Lower leg skin (tissue), 4 donors: ENCODE measurements around the gene ZMYM4. TPM values are rescaled to one million over a fixed set of nuclear protein-coding genes. Genes with fewer than 3 reads are reported as not detected.

Experiments used
- DNase-seq, 2 donors: peaks; one replicate each; pipeline ENCODE4 v3.0.0-alpha.2; 2019; ENCODE audit warnings: low spot score in 2 of 2
- H3K4me3 ChIP-seq: fragments of 200-600 bp; sonication (generic); 2 replicates; pipeline ENCODE4 v1.5.1; 2017; ENCODE audit warnings: mild to moderate bottlenecking, low read depth; ENCODE audit not compliant: poor library complexity, severe bottlenecking
- POLR2A ChIP-seq, 2 donors: fragments of 450-650 bp; IDR thresholded peaks; one replicate each; pipeline ENCODE4 v1.6.1; 2016 to 2017; ENCODE audit warnings: antibody characterized with exemption in 2 of 2, mild to moderate bottlenecking in 1 of 2, moderate library complexity in 1 of 2
- WGBS, 2 donors: methylation state at CpG; one replicate each; pipeline ENCODE4 v1.1.5; 2018; 5-methylcytosine and 5-hydroxymethylcytosine counted together
- intact Hi-C: fragments of 100-400 bp; cut with DNase I; formaldehyde crosslinking; loops from one replicate; pipeline ENCODE4 v1.15.0; 2023; ENCODE audit warnings: low total_unique reads
- total RNA-seq, 4 donors: library from RNA; depleted of rRNA; stranded (reverse); fragments of >200 nt; gene quantifications; one replicate each; pipeline ENCODE4 v1.1.0, GENCODE V29; 2016
- TF ChIP-seq, protein P1 (sequence below), 3 donors: fragments of 450-650 bp; IDR thresholded peaks; one replicate each; pipeline ENCODE4 v1.5.1; 2016; ENCODE audit warnings: antibody characterized with exemption in 3 of 3, mild to moderate bottlenecking in 3 of 3, moderate library complexity in 2 of 3

Gene ZMYM4
- total RNA-seq, 4 donors from 2014 or later, result 12.7 to 20.0 (median 19.3) TPM

DNA sequence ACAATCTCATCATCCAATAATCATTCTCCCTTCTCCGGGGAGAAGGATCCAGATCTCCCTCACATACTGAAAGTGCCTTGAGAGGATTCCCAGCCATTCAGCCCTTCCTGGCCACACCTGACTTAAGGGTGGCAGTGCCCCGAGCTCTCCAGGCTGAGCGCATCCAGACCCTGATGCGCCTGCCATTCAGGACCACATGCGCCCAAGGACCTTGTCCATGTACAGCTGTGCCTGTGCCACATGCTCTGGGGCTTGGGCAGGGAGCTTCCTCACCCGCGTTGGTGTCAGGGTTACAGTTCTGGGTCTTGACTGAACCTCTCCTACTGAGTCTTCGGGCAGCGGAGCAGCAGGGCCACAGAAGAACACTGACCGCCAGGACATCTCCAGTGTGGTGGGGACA lies 167.6 kb downstream of the ZMYM4 start:
- TF ChIP-seq, protein P1, sequence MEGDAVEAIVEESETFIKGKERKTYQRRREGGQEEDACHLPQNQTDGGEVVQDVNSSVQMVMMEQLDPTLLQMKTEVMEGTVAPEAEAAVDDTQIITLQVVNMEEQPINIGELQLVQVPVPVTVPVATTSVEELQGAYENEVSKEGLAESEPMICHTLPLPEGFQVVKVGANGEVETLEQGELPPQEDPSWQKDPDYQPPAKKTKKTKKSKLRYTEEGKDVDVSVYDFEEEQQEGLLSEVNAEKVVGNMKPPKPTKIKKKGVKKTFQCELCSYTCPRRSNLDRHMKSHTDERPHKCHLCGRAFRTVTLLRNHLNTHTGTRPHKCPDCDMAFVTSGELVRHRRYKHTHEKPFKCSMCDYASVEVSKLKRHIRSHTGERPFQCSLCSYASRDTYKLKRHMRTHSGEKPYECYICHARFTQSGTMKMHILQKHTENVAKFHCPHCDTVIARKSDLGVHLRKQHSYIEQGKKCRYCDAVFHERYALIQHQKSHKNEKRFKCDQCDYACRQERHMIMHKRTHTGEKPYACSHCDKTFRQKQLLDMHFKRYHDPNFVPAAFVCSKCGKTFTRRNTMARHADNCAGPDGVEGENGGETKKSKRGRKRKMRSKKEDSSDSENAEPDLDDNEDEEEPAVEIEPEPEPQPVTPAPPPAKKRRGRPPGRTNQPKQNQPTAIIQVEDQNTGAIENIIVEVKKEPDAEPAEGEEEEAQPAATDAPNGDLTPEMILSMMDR (IDR thresholded peaks at IDR 0.05), result no peak
- no peak for TF ChIP-seq POLR2A (IDR thresholded peaks at IDR 0.05)
- H3K4me3 ChIP-seq, result no peak overlapping the region
- no peak for DNase-seq
- intact Hi-C loops, result no loop called here
- 93 to 94% methylated on average over 10 of the region's 10 CpGs for WGBS, 2 donors

DNA sequence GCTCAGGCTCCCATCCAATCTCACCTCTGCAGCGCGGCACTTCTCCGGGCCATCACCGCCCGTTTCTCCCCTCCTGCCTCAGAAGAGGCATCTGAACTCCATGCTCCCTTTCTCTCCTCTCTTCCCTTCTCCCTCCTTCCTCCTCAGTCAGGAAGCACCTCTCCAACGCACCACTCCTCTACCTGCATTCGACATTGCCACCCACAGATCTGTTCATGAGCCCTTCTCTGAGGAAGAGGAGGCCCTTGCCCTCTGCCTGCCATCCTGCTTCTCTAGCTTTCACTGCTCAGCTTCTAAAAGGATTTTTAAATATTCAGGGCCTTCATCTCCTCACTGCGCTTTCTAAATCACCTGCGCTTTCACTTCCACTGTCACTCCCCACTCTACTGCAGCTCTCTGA lies 168.7 kb downstream of the ZMYM4 start:
- DNase-seq, result no peak
- TF ChIP-seq, protein P1 (IDR thresholded peaks at IDR 0.05), result no peak
- no peak for TF ChIP-seq POLR2A (IDR thresholded peaks at IDR 0.05)
- WGBS, 2 donors, result 98 to 99% methylated on average over 9 of the region's 9 CpGs
- intact Hi-C loops, result no loop called here
- no peak overlapping the region for H3K4me3 ChIP-seq

DNA sequence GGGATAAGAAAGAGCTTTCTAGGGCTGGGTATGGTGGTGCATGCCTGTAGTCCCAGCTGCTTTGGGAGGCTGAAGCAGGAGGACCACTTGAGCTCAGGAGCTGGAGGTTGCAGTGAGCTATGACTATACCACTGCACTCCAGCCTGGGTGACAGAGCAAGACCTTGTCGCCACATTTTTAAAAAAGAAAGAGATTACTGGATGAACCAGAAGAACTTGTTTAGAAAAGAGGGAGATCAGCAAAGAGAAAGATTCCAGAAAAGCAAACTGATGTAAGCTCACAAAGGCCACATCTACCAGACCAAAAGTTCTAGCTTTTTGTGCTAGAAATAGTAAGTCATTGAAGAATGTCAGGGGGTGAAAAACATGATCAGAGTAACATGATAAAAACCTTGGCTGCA lies 171.1 kb downstream of the ZMYM4 start:
- DNase-seq, result no peak
- intact Hi-C loops, result no loop called here
- 58 to 63% methylated on average over 1 of the region's 1 CpG for WGBS, 2 donors
- no peak overlapping the region for H3K4me3 ChIP-seq
- TF ChIP-seq POLR2A (IDR thresholded peaks at IDR 0.05), result no peak
- TF ChIP-seq, protein P1 (IDR thresholded peaks at IDR 0.05), result no peak

DNA sequence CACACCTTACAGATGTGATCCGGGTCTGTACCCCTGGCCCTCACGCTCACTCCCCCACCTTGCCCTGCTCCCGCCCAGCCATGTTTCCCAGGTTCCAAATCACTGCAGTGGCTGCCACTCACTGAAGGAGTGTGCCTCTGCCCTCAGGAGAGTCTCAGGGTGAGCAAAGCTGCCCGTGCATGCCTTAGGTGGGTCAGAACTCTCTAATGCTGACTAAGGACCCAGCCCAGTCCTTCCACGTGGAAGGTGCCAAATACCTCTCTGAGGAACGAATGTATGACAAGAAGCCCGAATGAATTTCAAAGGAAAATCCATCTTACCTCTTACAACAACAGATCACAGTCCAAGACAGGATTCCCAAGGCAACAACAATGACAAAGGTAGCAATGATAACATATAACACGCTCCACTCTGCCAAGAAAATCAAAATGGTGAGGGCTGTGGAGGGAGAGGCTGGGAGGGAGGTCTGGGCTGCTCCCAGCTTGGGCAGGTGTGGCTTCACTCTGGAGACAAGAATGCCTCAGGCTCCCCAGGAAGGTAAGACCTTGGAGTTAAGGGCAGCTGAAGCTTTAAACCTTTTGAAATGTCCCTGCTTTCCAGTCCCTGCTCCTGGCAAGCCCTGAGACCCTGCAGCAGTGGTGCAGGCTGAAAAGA lies 173.5 kb downstream of the ZMYM4 start:
- no peak for TF ChIP-seq POLR2A (IDR thresholded peaks at IDR 0.05)
- TF ChIP-seq, protein P1 (IDR thresholded peaks at IDR 0.05), result no peak
- no peak for DNase-seq
- H3K4me3 ChIP-seq, result no peak overlapping the region
- intact Hi-C loops, result no loop called here
- 51 to 55% methylated on average over 8 of the region's 8 CpGs for WGBS, 2 donors

DNA sequence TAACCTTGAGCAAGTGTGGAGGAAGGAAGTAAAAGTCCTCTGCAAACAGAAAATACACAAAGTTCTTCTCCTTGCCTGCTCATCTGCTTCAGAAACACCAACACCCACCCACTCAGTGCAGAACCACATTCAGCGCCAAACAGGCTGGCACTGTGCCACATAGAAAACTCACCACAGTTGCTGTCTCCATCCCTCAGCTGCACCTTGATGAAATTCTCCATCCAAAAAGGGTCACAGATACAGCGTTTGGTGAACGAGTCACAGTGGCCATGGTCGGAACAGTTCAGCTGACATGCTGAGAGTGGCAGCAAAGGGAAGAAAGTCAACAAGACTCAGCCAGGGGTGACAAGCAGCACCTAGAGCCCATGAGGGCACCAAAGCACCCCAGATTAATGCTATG lies 174.2 kb downstream of the ZMYM4 start:
- TF ChIP-seq, protein P1 (IDR thresholded peaks at IDR 0.05), result no peak
- no peak for TF ChIP-seq POLR2A (IDR thresholded peaks at IDR 0.05)
- 52 to 58% methylated on average over 4 of the region's 4 CpGs for WGBS, 2 donors
- intact Hi-C loops, result no loop called here
- DNase-seq, result no peak
- no peak overlapping the region for H3K4me3 ChIP-seq
